ENCODE data around the gene ZGLP1.
"Not testable (repeated sequence)": the region's sequence is repeated elsewhere in the genome, so short reads cannot be mapped to it uniquely, and the experiment has no call there.

Gene ZGLP1

DNA sequence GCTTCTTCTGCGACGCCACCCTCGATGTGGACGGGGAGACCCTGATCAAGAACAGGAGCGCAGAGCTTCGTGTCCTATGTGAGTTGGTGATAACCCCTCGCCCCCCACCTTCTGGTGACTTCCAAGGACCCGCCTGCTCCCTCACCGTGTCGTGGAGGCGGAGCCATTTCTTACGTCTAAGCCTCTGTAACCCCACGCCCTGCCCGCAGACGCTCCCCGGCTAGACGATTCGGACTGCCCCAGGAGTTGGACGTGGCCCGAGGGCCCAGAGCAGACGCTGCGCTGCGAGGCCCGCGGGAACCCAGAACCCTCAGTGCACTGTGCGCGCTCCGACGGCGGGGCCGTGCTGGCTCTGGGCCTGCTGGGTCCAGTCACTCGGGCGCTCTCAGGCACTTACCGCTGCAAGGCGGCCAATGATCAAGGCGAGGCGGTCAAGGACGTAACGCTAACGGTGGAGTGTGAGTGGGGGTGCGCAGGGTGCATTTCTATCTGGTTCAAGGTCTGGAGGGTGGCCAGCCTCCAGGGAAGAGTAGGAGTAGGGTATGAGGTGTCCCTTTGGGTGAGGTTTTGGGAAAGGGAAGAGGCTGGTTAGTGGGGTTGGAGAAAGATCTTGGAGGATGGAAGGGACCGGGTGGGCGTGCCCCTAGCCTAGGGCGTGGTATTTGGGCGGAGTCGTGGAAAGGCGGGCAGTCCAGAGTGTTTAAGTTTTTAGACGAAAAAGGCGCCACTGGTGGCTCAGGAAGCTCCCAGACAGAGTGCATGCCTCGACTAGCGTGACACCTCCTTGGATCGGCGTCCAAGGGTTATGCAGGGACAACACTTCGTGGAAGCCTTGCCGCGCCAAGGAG lies 16.6 kb downstream of the ZGLP1 start:
- no peak for DNase-seq

GRCh38 chr19:10292206-10292788 lies 17.3 kb downstream of the ZGLP1 start:
- peak; percentile 81 for DNase-seq

- DNase-seq: no peak
These were observed 17.9 kb downstream of the ZGLP1 start for GRCh38 chr19:10291554-10292205.

- peak; percentile 75 for DNase-seq
These were observed 18.6 kb downstream of the ZGLP1 start for GRCh38 chr19:10290876-10291553.

- peak; percentile 45 for DNase-seq
These were observed 19.2 kb downstream of the ZGLP1 start for GRCh38 chr19:10290357-10290875.

DNA sequence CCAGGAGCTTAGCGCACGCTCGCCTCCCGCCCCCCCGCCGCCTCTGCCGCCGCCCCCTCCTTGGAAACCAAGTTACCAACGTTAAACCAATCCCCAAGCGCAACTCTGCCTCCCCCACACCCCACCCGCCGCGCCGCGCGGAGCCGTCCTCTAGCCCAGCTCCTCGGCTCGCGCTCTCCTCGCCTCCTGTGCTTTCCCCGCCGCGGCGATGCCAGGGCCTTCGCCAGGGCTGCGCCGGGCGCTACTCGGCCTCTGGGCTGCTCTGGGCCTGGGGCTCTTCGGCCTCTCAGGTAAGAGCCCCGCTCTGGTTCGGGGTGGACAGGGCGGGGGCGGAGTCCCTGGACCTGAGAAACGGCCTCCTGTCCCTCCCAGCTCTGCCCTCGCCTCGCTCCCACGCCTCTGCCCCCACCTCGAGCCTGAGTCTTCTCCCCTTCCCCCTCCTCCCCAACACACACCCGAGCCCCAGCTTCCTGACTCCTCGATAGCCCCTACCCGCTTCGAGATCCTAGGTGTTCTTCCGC lies 19.7 kb downstream of the ZGLP1 start, which contains the start of gene ICAM5:
TSS of gene ICAM5 (plus strand) at position 117 of the 521 bp plus-strand sequence. CDS start at position 209, 92 bp downstream.
- peak; percentile 68 for DNase-seq

- peak; percentile 84 for DNase-seq
These were observed 20.3 kb downstream of the ZGLP1 start for GRCh38 chr19:10289167-10289835.

- peak; percentile 83 for DNase-seq
These were observed 20.9 kb downstream of the ZGLP1 start for GRCh38 chr19:10288662-10289166.

GRCh38 chr19:10286803-10287737 lies 22.5 kb downstream of the ZGLP1 start, which contains the start of gene ICAM4:
Gene ICAM4, plus strand, starts transcription at chr19:10286955. Its CDS starts 58 bp downstream, at chr19:10287013.
- DNase-seq: peak; percentile 30

DNA sequence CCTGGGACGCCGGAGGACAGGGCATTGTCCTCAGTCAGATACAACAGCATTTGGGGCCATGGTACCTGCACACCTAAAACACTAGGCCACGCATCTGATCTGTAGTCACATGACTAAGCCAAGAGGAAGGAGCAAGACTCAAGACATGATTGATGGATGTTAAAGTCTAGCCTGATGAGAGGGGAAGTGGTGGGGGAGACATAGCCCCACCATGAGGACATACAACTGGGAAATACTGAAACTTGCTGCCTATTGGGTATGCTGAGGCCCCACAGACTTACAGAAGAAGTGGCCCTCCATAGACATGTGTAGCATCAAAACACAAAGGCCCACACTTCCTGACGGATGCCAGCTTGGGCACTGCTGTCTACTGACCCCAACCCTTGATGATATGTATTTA lies 24.2 kb downstream of the ZGLP1 start:
- DNase-seq: no peak

GRCh38 chr19:10284960-10285278 lies 24.7 kb downstream of the ZGLP1 start:
- no peak for DNase-seq

DNA sequence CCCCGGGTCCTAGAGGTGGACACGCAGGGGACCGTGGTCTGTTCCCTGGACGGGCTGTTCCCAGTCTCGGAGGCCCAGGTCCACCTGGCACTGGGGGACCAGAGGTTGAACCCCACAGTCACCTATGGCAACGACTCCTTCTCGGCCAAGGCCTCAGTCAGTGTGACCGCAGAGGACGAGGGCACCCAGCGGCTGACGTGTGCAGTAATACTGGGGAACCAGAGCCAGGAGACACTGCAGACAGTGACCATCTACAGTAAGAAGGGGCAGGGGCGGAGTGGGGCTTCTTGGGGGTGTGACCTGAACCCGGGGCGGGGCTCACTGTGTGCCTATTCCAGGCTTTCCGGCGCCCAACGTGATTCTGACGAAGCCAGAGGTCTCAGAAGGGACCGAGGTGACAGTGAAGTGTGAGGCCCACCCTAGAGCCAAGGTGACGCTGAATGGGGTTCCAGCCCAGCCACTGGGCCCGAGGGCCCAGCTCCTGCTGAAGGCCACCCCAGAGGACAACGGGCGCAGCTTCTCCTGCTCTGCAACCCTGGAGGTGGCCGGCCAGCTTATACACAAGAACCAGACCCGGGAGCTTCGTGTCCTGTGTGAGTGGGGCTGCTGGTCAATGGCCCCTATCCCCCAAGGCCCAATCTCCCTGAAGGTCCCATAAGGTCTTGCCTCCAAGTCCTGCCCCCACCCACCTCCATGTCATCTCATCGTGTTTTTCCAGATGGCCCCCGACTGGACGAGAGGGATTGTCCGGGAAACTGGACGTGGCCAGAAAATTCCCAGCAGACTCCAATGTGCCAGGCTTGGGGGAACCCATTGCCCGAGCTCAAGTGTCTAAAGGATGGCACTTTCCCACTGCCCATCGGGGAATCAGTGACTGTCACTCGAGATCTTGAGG lies 25.3 kb downstream of the ZGLP1 start:
- DNase-seq: no peak

DNA sequence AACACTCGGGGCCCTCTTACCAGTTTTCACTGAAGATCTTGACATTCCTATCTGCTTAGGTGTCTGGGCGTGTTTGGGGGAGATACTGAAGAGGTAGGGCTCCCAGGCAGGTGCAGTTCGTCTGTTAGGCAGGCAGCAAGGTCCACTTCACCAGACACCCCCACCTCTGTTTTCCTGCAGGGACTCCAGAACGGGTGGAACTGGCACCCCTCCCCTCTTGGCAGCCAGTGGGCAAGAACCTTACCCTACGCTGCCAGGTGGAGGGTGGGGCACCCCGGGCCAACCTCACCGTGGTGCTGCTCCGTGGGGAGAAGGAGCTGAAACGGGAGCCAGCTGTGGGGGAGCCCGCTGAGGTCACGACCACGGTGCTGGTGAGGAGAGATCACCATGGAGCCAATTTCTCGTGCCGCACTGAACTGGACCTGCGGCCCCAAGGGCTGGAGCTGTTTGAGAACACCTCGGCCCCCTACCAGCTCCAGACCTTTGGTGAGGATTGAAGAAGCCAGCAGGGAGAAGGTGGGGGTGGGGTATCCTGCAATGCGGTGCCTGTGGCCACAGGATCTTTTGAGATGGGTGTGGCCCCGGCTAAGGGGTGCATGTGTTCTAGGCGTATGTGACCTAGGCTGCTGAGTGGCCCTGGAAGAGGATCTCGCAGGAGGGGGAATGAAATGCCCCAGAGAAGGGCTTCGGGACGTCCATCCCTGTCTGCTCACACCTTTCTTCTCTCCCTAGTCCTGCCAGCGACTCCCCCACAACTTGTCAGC lies 26.1 kb downstream of the ZGLP1 start:
- DNase-seq: no peak

DNA sequence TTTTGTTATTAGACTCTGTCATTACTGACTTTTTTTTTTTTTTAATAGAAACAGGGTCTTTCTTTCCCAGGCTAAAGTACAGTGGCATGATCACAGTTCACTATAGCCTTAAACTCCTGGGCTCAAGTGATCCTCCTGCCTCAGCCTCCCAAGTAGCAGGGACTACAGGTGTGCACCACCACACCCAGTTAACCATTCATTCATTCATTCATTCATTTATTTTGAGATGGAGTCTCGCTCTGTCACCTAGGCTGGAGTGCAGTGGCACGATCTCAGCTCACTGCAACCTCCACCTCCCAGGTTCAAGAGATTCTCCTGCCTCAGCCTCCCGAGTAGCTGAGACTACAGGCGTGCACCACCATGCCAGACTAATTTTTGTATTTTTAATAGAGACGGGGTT lies 27.6 kb downstream of the ZGLP1 start:
- DNase-seq: not testable (repeated sequence)

GRCh38 chr19:10279737-10280442 lies 29.7 kb downstream of the ZGLP1 start:
- no peak for DNase-seq

GRCh38 chr19:10278935-10279334 lies 30.7 kb downstream of the ZGLP1 start:
- no peak for DNase-seq

- no peak for DNase-seq
These were observed 31.6 kb downstream of the ZGLP1 start for GRCh38 chr19:10277795-10278589.

Measured in EL (cell line).